ENCODE results near the gene LPP. TPM values are rescaled to one million over a fixed set of nuclear protein-coding genes. Genes with fewer than 3 reads are reported as not detected.

Gene LPP
- total RNA-seq, 1 donor from 2014 or later: 54.9 TPM

- intact Hi-C loops (cut with micrococcal nuclease): loop anchor here (5.0 to 10.0 kb wide), 5 partner anchors 81 to 1004 kb away; no protein-coding TSS in a partner anchor
Observed at GRCh38 chr3:188321258-188321657, 167.3 kb downstream of the LPP start.

GRCh38 chr3:188322135-188322887, 168.4 kb downstream of the LPP start:
- intact Hi-C loops (cut with micrococcal nuclease): loop anchor here (5.0 to 10.0 kb wide), 5 partner anchors 80 to 1002 kb away; no protein-coding TSS in a partner anchor

- intact Hi-C loops (cut with micrococcal nuclease): loop anchor here (1.0 to 10.0 kb wide), 12 partner anchors 14 to 1002 kb away; partner anchors contain the start of gene LPP
Observed at GRCh38 chr3:188323067-188323842, 169.3 kb downstream of the LPP start.

GRCh38 chr3:188326111-188326510, 172.2 kb downstream of the LPP start:
- intact Hi-C loops (cut with micrococcal nuclease): loop anchor here (10.0 kb wide), 2 partner anchors 819 to 999 kb away; no protein-coding TSS in a partner anchor

GRCh38 chr3:188326968-188327367, 173.0 kb downstream of the LPP start:
- intact Hi-C loops (cut with micrococcal nuclease): loop anchor here (10.0 kb wide), 2 partner anchors 818 to 998 kb away; no protein-coding TSS in a partner anchor

GRCh38 chr3:188327433-188327832, 173.5 kb downstream of the LPP start:
- intact Hi-C loops (cut with micrococcal nuclease): loop anchor here (10.0 kb wide), 2 partner anchors 817 to 997 kb away; no protein-coding TSS in a partner anchor

- intact Hi-C loops (cut with micrococcal nuclease): loop anchor here (1.0 to 10.0 kb wide), 2 partner anchors 9 to 415 kb away; no protein-coding TSS in a partner anchor
Observed at GRCh38 chr3:188330138-188330537, 176.2 kb downstream of the LPP start.

GRCh38 chr3:188331166-188331565, 177.2 kb downstream of the LPP start:
- intact Hi-C loops (cut with micrococcal nuclease): loop anchor here (10.0 kb wide), 1 partner anchor 414 kb away; no protein-coding TSS in a partner anchor

GRCh38 chr3:188332085-188332484, 178.1 kb downstream of the LPP start:
- intact Hi-C loops (cut with micrococcal nuclease): loop anchor here (10.0 kb wide), 1 partner anchor 413 kb away; no protein-coding TSS in a partner anchor

- intact Hi-C loops (cut with micrococcal nuclease): loop anchor here (10.0 kb wide), 1 partner anchor 409 kb away; no protein-coding TSS in a partner anchor
Observed at GRCh38 chr3:188335656-188336055, 181.7 kb downstream of the LPP start.

GRCh38 chr3:188336178-188336577, 182.2 kb downstream of the LPP start:
- intact Hi-C loops (cut with micrococcal nuclease): loop anchor here (10.0 kb wide), 1 partner anchor 409 kb away; no protein-coding TSS in a partner anchor

GRCh38 chr3:188337232-188337631, 183.3 kb downstream of the LPP start:
- intact Hi-C loops (cut with micrococcal nuclease): loop anchor here (10.0 kb wide), 1 partner anchor 408 kb away; no protein-coding TSS in a partner anchor

- intact Hi-C loops (cut with micrococcal nuclease): loop anchor here (2.0 to 10.0 kb wide), 3 partner anchors 39 to 451 kb away; no protein-coding TSS in a partner anchor
Observed at GRCh38 chr3:188338086-188338485, 184.1 kb downstream of the LPP start.

GRCh38 chr3:188339410-188340295, 185.7 kb downstream of the LPP start:
- intact Hi-C loops (cut with micrococcal nuclease): loop anchor here (1.0 to 10.0 kb wide), 10 partner anchors 9 to 597 kb away; no protein-coding TSS in a partner anchor

- intact Hi-C loops (cut with micrococcal nuclease): loop anchor here (2.0 kb wide), 1 partner anchor 17 kb away; no protein-coding TSS in a partner anchor
Observed at GRCh38 chr3:188341501-188341900, 187.5 kb downstream of the LPP start.

- intact Hi-C loops (cut with micrococcal nuclease): no loop called here
Observed at GRCh38 chr3:188342991-188343732, 189.2 kb downstream of the LPP start.

- intact Hi-C loops (cut with micrococcal nuclease): no loop called here
Observed at GRCh38 chr3:188343894-188344293, 189.9 kb downstream of the LPP start.

- intact Hi-C loops (cut with micrococcal nuclease): no loop called here
Observed at GRCh38 chr3:188345223-188345622, 191.3 kb downstream of the LPP start.

- intact Hi-C loops (cut with micrococcal nuclease): no loop called here
Observed at GRCh38 chr3:188348435-188349244, 194.7 kb downstream of the LPP start.
